ENCODE results near the gene COL4A1. TPM values are rescaled to one million over a fixed set of nuclear protein-coding genes. Genes with fewer than 3 reads are reported as not detected.

The COL4A1 gene
- total RNA-seq, 2 donors from 2014 or later, result 80.4 to 253 TPM

GRCh38 chr13:110282316-110282841, 24.6 kb downstream of the COL4A1 start:
- H3K4me1 ChIP-seq, result peaks cover 29% of the 10 kb centered on the region
- no peaks in the 10 kb centered on the region for H3K9me3 ChIP-seq
- ATAC-seq (no peak), DNase-seq (no peak)
- WGBS, 2 donors, result 90 to 96% methylated on average over 1 of the region's 1 CpG
- no peak overlapping the region for H3K4me3 ChIP-seq
- H3K27me3 ChIP-seq, result no peaks in the 10 kb centered on the region
- H3K36me3 ChIP-seq (replicated peaks in 1 of 2; ENCODE audit: insufficient read depth in 1 of 2, low read depth in 2 of 2), result no peaks in the 10 kb centered on the region
- peak overlapping the region in 1 of 4 donors; percentile 27 for H3K27ac ChIP-seq
- intact Hi-C loops (cut with DNase I), result no loop called here
- TF ChIP-seq POLR2A (IDR thresholded peaks at IDR 0.05), result no peak
- TF ChIP-seq CTCF (IDR thresholded peaks at IDR 0.05), result no peak

DNA sequence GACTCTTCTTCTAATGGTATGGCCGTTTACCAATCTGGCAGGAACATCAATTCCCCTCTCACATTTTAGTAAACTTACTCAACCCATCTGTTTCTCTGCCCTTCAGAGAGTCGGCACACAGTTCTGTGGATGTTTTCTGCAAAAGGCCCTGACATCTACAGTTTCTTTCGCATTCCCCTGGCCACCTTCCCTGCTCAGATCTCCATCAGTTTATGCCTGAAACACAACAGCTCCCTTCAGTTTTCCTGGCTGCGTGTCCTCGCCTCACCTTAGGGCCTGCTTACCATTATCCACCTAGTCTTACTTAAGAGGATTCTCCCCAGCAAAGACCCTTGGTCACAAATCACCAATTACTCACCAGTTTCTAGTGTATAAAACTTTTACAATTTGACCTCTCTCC, 25.2 kb downstream of the COL4A1 start:
- Histone ChIP-seq H3K4me3 (no peak overlapping the region), H3K36me3 (replicated peaks in 1 of 2; ENCODE audit: insufficient read depth in 1 of 2, low read depth in 2 of 2) (no peaks in the 10 kb centered on the region), H3K27ac (peak overlapping the region in 1 of 4 donors; percentile 27), H3K27me3 (no peaks in the 10 kb centered on the region), H3K4me1 (peaks cover 29% of the 10 kb centered on the region), H3K9me3 (no peaks in the 10 kb centered on the region)
- 85 to 86% methylated on average over 5 of the region's 5 CpGs for WGBS, 2 donors
- no peak for DNase-seq
- no peak for TF ChIP-seq CTCF (IDR thresholded peaks at IDR 0.05)
- TF ChIP-seq POLR2A (IDR thresholded peaks at IDR 0.05), result no peak
- ATAC-seq, result no peak
- intact Hi-C loops (cut with DNase I), result no loop called here

DNA sequence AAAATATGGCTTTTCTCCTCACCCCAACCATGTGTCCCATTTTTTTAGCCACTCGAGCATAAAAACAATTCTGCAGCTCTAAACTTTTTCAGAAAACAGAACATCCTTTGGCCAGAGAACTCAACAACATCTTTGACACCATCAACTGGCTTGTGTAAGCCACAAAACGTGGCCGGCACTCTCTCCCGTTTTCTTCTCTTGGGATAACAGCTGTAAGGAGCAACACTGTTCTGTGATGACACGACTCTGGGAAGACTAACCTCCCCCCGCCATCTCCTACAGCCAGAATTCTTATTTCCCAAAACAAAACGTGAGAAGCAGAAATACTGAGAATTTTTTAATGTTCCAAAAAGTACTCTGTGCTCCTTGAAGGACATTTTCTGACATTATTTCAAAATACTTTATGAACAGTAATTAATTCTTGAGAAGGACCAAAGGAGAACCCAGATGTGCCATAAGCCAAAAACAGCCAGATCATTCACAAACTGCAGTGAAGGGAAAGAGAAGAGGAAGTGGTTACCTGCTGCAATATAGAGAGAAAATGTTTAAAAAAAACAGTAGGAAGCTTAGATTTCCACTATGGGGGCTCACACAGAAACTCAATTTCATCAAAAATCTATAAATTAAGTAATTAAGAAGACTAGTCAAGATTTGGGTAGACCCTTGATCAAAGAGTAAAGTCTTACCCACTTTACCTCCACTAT, 25.8 kb downstream of the COL4A1 start:
- Histone ChIP-seq H3K4me3 (no peak overlapping the region), H3K27ac (no peak overlapping the region), H3K9me3 (no peaks in the 10 kb centered on the region), H3K36me3 (replicated peaks in 1 of 2; ENCODE audit: insufficient read depth in 1 of 2, low read depth in 2 of 2) (no peaks in the 10 kb centered on the region), H3K27me3 (no peaks in the 10 kb centered on the region), H3K4me1 (peaks cover 28% of the 10 kb centered on the region)
- peak in 2 of 4 donors; percentile 29 to 34 for DNase-seq
- intact Hi-C loops (cut with DNase I), result no loop called here
- WGBS, 2 donors, result 59 to 67% methylated on average over 7 of the region's 7 CpGs
- ATAC-seq, result no peak
- TF ChIP-seq POLR2A (IDR thresholded peaks at IDR 0.05) (no peak), CTCF (IDR thresholded peaks at IDR 0.05) (no peak)

DNA sequence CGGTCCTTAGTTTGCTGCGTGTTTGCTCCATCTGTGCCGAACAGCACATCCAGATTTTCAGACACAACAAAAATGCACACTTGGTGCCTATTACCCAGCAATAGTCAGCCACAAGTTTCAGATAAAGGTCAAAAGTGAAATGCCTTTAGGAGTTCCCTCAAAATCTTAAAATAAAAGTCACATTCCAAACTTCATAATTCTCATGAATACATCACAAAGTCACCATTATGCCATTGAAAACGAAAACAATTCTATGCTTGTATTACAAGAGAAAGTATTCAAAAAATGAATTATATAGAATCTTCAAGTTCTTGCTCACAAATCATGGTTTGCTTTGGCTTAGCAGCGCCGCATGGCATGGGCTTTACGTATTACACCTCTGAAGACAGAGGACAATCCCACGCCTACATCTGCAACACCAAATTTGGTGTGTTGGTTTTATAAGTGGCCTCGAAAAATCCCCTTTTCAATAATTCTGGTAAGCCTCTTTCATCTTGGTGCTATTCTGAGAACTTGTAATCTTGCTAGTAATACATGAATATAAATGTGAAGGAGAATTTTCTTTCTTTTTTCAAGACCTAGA, 26.6 kb downstream of the COL4A1 start:
- 76 to 78% methylated on average over 9 of the region's 9 CpGs for WGBS, 2 donors
- no peak overlapping the region for H3K4me3 ChIP-seq
- TF ChIP-seq POLR2A (IDR thresholded peaks at IDR 0.05) (no peak), CTCF (IDR thresholded peaks at IDR 0.05) (no peak)
- no peaks in the 10 kb centered on the region for H3K36me3 ChIP-seq (replicated peaks in 1 of 2; ENCODE audit: insufficient read depth in 1 of 2, low read depth in 2 of 2)
- DNase-seq (peak in 1 of 4 donors; percentile 2), ATAC-seq (no peak)
- no peaks in the 10 kb centered on the region for H3K9me3 ChIP-seq
- intact Hi-C loops (cut with DNase I), result no loop called here
- peaks cover 19% of the 10 kb centered on the region for H3K4me1 ChIP-seq
- no peak overlapping the region for H3K27ac ChIP-seq
- no peaks in the 10 kb centered on the region for H3K27me3 ChIP-seq
